ENCODE results near the gene KIAA1328.
"Not testable (repeated sequence)": the region's sequence is repeated elsewhere in the genome, so short reads cannot be mapped to it uniquely, and the experiment has no call there.

KIAA1328 gene

GRCh38 chr18:36887864-36888263, 58.9 kb downstream of the KIAA1328 start:
- DNase-seq (ENCODE audit: low spot score) = no peak

- no peak for DNase-seq (ENCODE audit: low spot score)
Observed at GRCh38 chr18:36888778-36889177, 59.9 kb downstream of the KIAA1328 start.

- DNase-seq (ENCODE audit: low spot score) = no peak
Observed at GRCh38 chr18:36889321-36889720, 60.4 kb downstream of the KIAA1328 start.

GRCh38 chr18:36889742-36890141, 60.8 kb downstream of the KIAA1328 start:
- DNase-seq (ENCODE audit: low spot score) = no peak

- no peak for DNase-seq (ENCODE audit: low spot score)
Observed at GRCh38 chr18:36890598-36890997, 61.7 kb downstream of the KIAA1328 start.

GRCh38 chr18:36893227-36893626, 64.3 kb downstream of the KIAA1328 start:
- no peak for DNase-seq (ENCODE audit: low spot score)

GRCh38 chr18:36895606-36896005, 66.7 kb downstream of the KIAA1328 start:
- DNase-seq (ENCODE audit: low spot score) = no peak

GRCh38 chr18:36897253-36897652, 68.3 kb downstream of the KIAA1328 start:
- no peak for DNase-seq (ENCODE audit: low spot score)

- DNase-seq (ENCODE audit: low spot score) = no peak
Observed at GRCh38 chr18:36899289-36899688, 70.4 kb downstream of the KIAA1328 start.

- DNase-seq (ENCODE audit: low spot score) = no peak
Observed at GRCh38 chr18:36900466-36900865, 71.5 kb downstream of the KIAA1328 start.

GRCh38 chr18:36901277-36901701, 72.4 kb downstream of the KIAA1328 start:
- no peak for DNase-seq (ENCODE audit: low spot score)

- no peak for DNase-seq (ENCODE audit: low spot score)
Observed at GRCh38 chr18:36903215-36903928, 74.4 kb downstream of the KIAA1328 start.

GRCh38 chr18:36905571-36905970, 76.6 kb downstream of the KIAA1328 start:
- DNase-seq (ENCODE audit: low spot score) = no peak

GRCh38 chr18:36909282-36909681, 80.4 kb downstream of the KIAA1328 start:
- DNase-seq (ENCODE audit: low spot score) = not testable (repeated sequence)

GRCh38 chr18:36912887-36913286, 84.0 kb downstream of the KIAA1328 start:
- DNase-seq (ENCODE audit: low spot score) = no peak

- DNase-seq (ENCODE audit: low spot score) = no peak
Observed at GRCh38 chr18:36917907-36918306, 89.0 kb downstream of the KIAA1328 start.

- no peak for DNase-seq (ENCODE audit: low spot score)
Observed at GRCh38 chr18:36929601-36930000, 100.7 kb downstream of the KIAA1328 start.

GRCh38 chr18:36931106-36931505, 102.2 kb downstream of the KIAA1328 start:
- no peak for DNase-seq (ENCODE audit: low spot score)

GRCh38 chr18:36933552-36933951, 104.6 kb downstream of the KIAA1328 start:
- no peak for DNase-seq (ENCODE audit: low spot score)

GRCh38 chr18:36934884-36935283, 106.0 kb downstream of the KIAA1328 start:
- no peak for DNase-seq (ENCODE audit: low spot score)

GRCh38 chr18:36942264-36942663, 113.3 kb downstream of the KIAA1328 start:
- DNase-seq (ENCODE audit: low spot score) = peak; percentile 5

- DNase-seq (ENCODE audit: low spot score) = no peak
Observed at GRCh38 chr18:36947820-36948348, 119.0 kb downstream of the KIAA1328 start.

- DNase-seq (ENCODE audit: low spot score) = no peak
Observed at GRCh38 chr18:36950282-36950681, 121.4 kb downstream of the KIAA1328 start.

- no peak for DNase-seq (ENCODE audit: low spot score)
Observed at GRCh38 chr18:36950960-36951359, 122.0 kb downstream of the KIAA1328 start.

Measured in CD4-positive, alpha-beta T cell treated with Interleukin-2 at 100 ng/mL for 4 hours (primary cell).